ENCODE measurements around the gene TMED8. TPM values are rescaled to one million over a fixed set of nuclear protein-coding genes. Genes with fewer than 3 reads are reported as not detected.

TMED8 gene
- polyA plus RNA-seq, 1 donor (not counting 4 experiments of a cell fraction or from before 2014, with no cell fraction given), result 7.3 TPM

- Histone ChIP-seq H3K27me3 (ENCODE audit: control insufficient read depth, extremely low read depth, insufficient read depth, low read length) (no peaks in the 10 kb centered on the region), H3K9ac (ENCODE audit: control insufficient read depth, extremely low read depth, insufficient read depth, low read length) (no peak overlapping the region), H3K4me2 (ENCODE audit: control insufficient read depth, extremely low read depth, insufficient read depth, low read depth, low read length) (no peak overlapping the region), H4K20me1 (ENCODE audit: control insufficient read depth, extremely low read depth, insufficient read depth, low read length) (no peaks in the 10 kb centered on the region), H3K9me1 (ENCODE audit: control insufficient read depth, extremely low read depth, insufficient read depth, low read length) (no peaks in the 10 kb centered on the region), H3K4me1 (ENCODE audit: control insufficient read depth, extremely low read depth, insufficient read depth, low read length) (no peaks in the 10 kb centered on the region), H3K36me3 (ENCODE audit: control insufficient read depth in 2 of 2, extremely low read depth in 1 of 2, insufficient read depth in 2 of 2, low read length in 2 of 2) (peaks cover 9 to 31% of the 10 kb centered on the region in 2 experiments), H3K79me2 (ENCODE audit: control insufficient read depth, insufficient read depth, low read length) (no peaks in the 10 kb centered on the region), H3K27ac (ENCODE audit: control insufficient read depth, insufficient read depth, low read length) (no peak overlapping the region), H3K4me3 (ENCODE audit: control insufficient read depth in 2 of 3, extremely low read depth in 1 of 3, insufficient read depth in 2 of 3, low read depth in 1 of 3, low read length in 3 of 3) (no peak overlapping the region), H2AFZ (ENCODE audit: control insufficient read depth, low read length) (no peak overlapping the region), H3K9me3 (ENCODE audit: control insufficient read depth, low read depth, low read length) (no peaks in the 10 kb centered on the region)
- DNase-seq (ENCODE audit: low read depth, low spot score), result no peak
- TF ChIP-seq, protein P1, sequence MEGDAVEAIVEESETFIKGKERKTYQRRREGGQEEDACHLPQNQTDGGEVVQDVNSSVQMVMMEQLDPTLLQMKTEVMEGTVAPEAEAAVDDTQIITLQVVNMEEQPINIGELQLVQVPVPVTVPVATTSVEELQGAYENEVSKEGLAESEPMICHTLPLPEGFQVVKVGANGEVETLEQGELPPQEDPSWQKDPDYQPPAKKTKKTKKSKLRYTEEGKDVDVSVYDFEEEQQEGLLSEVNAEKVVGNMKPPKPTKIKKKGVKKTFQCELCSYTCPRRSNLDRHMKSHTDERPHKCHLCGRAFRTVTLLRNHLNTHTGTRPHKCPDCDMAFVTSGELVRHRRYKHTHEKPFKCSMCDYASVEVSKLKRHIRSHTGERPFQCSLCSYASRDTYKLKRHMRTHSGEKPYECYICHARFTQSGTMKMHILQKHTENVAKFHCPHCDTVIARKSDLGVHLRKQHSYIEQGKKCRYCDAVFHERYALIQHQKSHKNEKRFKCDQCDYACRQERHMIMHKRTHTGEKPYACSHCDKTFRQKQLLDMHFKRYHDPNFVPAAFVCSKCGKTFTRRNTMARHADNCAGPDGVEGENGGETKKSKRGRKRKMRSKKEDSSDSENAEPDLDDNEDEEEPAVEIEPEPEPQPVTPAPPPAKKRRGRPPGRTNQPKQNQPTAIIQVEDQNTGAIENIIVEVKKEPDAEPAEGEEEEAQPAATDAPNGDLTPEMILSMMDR (optimal IDR thresholded peaks at IDR 0.05 in 1 of 3, IDR thresholded peaks at IDR 0.05 in 1 of 3, conservative IDR thresholded peaks at IDR 0.05 in 1 of 3; ENCODE audit: extremely low read depth in 1 of 3, insufficient read depth in 2 of 3, low read length in 3 of 3), result no peak
- no peak for TF ChIP-seq EZH2 (IDR thresholded peaks at IDR 0.05; ENCODE audit: low read length)
- dilution Hi-C loops (cut with MboI; ENCODE audit: extremely low pct_ligation_motif_present, low sequenced_read_pairs), result no loop called here
- no peak for FAIRE-seq
Observed at GRCh38 chr14:77296906-77297305, 80.0 kb downstream of the TMED8 start.

- no peak overlapping the region for H3K27ac ChIP-seq (ENCODE audit: control insufficient read depth, insufficient read depth, low read length)
- DNase-seq (ENCODE audit: low read depth, low spot score) (no peak), FAIRE-seq (no peak)
- H3K4me2 ChIP-seq (ENCODE audit: control insufficient read depth, extremely low read depth, insufficient read depth, low read depth, low read length), result no peak overlapping the region
- no peaks in the 10 kb centered on the region for H4K20me1 ChIP-seq (ENCODE audit: control insufficient read depth, extremely low read depth, insufficient read depth, low read length)
- dilution Hi-C loops (cut with MboI; ENCODE audit: extremely low pct_ligation_motif_present, low sequenced_read_pairs), result no loop called here
- no peaks in the 10 kb centered on the region for H3K9me3 ChIP-seq (ENCODE audit: control insufficient read depth, low read depth, low read length)
- no peaks in the 10 kb centered on the region for H3K27me3 ChIP-seq (ENCODE audit: control insufficient read depth, extremely low read depth, insufficient read depth, low read length)
- peaks cover 8 to 31% of the 10 kb centered on the region in 2 experiments for H3K36me3 ChIP-seq (ENCODE audit: control insufficient read depth in 2 of 2, extremely low read depth in 1 of 2, insufficient read depth in 2 of 2, low read length in 2 of 2)
- no peaks in the 10 kb centered on the region for H3K79me2 ChIP-seq (ENCODE audit: control insufficient read depth, insufficient read depth, low read length)
- TF ChIP-seq, protein P1 (optimal IDR thresholded peaks at IDR 0.05 in 1 of 3, IDR thresholded peaks at IDR 0.05 in 1 of 3, conservative IDR thresholded peaks at IDR 0.05 in 1 of 3; ENCODE audit: extremely low read depth in 1 of 3, insufficient read depth in 2 of 3, low read length in 3 of 3), result no peak
- no peak for TF ChIP-seq EZH2 (IDR thresholded peaks at IDR 0.05; ENCODE audit: low read length)
- no peak overlapping the region for H2AFZ ChIP-seq (ENCODE audit: control insufficient read depth, low read length)
- no peak overlapping the region for H3K4me3 ChIP-seq (ENCODE audit: control insufficient read depth in 2 of 3, extremely low read depth in 1 of 3, insufficient read depth in 2 of 3, low read depth in 1 of 3, low read length in 3 of 3)
- no peaks in the 10 kb centered on the region for H3K9me1 ChIP-seq (ENCODE audit: control insufficient read depth, extremely low read depth, insufficient read depth, low read length)
- H3K4me1 ChIP-seq (ENCODE audit: control insufficient read depth, extremely low read depth, insufficient read depth, low read length), result no peaks in the 10 kb centered on the region
- H3K9ac ChIP-seq (ENCODE audit: control insufficient read depth, extremely low read depth, insufficient read depth, low read length), result no peak overlapping the region
Observed at GRCh38 chr14:77296155-77296554, 80.7 kb downstream of the TMED8 start.

Data from keratinocyte (primary cell).